ENCODE measurements around the gene TRHDE.

The TRHDE gene

GRCh38 chr12:72315858-72316257 lies 43.7 kb downstream of the TRHDE start:
- DNase-seq (ENCODE audit: low spot score) = no peak

DNA sequence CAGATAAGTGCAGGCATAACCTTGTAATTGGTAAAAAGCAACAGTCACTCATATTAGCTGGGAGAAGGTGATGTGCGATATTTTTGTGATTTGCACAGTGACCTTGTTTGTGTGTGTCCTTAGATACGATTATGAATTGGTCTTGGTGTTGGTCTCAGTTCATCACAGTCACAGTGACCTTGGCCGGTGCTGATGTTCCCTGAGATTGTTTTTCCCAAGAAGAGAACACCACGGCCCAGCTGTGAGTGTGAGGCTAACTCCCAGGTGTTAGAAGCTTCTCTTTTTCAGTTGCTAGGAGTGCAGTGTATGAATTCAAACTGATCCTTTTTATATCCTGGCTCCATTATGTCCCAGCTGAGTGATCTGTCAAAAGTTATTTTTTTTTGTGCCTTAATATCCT lies 46.2 kb downstream of the TRHDE start:
- no peak for DNase-seq (ENCODE audit: low spot score)

DNA sequence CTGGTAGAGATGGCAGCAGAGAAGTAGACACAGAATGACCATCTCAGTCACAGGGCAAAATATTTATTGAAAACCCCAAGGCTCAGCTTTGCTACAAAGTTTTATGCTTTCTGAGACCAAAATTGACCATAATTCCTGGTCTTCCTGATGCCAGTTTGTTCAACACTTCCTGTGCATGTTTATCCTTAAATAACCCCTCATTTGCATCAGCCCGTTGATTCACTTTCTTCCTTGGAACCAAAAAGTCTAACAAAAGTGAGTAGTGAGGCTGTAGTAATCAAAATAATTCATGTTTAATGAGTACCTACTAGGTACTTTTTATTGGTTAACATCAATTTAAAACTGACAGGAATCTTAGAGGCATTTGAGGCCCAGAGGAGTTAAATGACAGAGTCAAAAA lies 51.7 kb downstream of the TRHDE start:
- no peak for DNase-seq (ENCODE audit: low spot score)

DNA sequence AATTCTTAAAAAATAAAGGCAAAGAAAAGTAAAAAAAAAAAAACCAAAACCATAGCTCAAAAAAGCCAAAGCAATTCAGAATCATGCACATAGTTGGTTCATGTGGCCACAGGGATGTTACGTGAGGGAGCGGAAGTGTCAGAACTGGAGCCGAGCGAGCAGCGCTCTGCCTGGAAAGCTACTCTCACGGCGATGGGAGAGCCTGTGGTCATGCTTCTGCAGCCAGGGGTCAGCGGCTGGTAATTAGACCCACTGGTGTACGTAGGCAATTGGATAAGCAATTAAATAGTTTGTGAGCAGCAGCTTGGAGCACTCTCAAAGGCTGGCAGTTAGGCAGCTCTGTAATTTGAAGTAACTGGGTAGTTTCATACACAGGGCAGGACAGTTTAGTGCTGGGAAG lies 58.1 kb downstream of the TRHDE start:
- no peak for DNase-seq (ENCODE audit: low spot score)

GRCh38 chr12:72330784-72331183 lies 58.6 kb downstream of the TRHDE start:
- no peak for DNase-seq (ENCODE audit: low spot score)

GRCh38 chr12:72337382-72337781 lies 65.2 kb downstream of the TRHDE start:
- peak; percentile 35 for DNase-seq (ENCODE audit: low spot score)

DNA sequence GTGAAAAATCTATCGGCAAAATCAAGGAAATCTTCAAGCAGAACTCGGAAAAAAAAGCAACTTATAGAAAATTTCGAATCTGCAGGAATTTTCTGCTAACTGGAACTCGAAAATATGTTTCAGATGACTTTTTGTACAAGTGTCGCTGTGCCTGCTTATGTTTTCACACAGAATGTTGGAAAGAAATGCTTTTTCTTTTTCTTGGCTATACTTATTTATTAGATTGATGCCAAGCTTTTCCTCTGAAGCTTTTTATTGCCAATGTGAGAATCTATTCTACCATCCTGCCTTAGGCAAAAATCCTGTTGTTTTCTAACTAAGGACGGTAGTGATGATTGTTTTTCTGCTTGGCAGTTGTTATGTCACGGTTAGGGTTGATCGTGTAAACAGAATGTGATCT lies 65.8 kb downstream of the TRHDE start:
- no peak for DNase-seq (ENCODE audit: low spot score)

- no peak for DNase-seq (ENCODE audit: low spot score)
Observed at GRCh38 chr12:72338437-72338836, 66.3 kb downstream of the TRHDE start.

- peak; percentile 84 for DNase-seq (ENCODE audit: low spot score)
Observed at GRCh38 chr12:72346363-72346944, 74.3 kb downstream of the TRHDE start.

- no peak for DNase-seq (ENCODE audit: low spot score)
Observed at GRCh38 chr12:72349491-72349890, 77.3 kb downstream of the TRHDE start.

- DNase-seq (ENCODE audit: low spot score) = no peak
Observed at GRCh38 chr12:72359416-72359815, 87.2 kb downstream of the TRHDE start.

DNA sequence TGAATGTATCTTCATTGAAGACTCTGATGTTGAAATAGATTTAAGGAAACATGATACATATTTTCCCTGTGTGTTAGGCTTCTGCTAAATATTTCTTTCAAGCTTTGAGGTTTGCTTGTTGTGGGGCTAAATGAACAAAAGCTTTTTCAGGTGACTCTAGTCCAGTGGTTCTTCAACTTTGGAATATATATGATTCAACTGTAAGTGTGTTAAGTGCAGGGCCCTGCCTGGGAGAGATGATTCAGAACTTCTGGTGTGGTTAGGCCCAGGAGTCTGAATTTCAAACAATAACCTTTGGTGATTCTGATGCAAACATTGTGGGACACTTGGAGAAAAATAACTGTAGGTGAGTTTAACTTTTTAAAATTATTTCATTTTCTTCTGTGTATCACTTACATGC lies 93.0 kb downstream of the TRHDE start:
- no peak for DNase-seq (ENCODE audit: low spot score)

GRCh38 chr12:72366255-72366654 lies 94.1 kb downstream of the TRHDE start:
- DNase-seq (ENCODE audit: low spot score) = no peak

GRCh38 chr12:72368298-72368697 lies 96.1 kb downstream of the TRHDE start:
- DNase-seq (ENCODE audit: low spot score) = no peak

DNA sequence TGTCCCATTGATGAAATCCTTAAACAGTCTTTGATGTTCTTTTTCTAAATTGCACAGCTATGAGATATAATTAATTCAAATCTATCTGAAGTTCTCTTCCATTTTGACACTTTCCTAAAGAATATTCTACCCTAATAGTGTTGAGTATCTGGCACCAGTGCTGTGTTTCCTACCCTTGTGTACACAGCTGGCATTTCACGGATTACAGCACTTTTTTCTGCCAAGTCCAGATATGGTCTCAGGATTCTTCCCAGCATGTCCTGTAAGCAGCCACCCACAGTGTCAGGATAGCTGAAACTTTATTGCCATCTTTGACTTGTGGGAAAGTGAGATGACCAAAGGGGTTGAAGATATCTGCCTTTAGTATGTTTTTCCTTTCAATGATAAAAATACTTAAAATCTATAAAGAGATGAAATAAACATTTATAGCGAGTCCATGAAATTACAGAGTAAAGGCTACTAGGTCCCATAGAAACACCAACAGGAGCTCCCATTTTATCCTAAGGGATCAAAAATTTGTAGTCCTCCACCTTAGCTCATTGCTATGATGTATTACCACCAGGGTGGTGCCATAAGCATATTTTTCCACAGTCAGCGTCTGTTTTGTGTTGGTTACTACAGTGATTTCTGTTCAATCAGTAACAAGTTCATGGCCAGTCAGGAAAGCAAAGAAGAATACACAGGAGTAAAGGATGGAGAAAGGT lies 96.7 kb downstream of the TRHDE start:
- no peak for DNase-seq (ENCODE audit: low spot score)

DNA sequence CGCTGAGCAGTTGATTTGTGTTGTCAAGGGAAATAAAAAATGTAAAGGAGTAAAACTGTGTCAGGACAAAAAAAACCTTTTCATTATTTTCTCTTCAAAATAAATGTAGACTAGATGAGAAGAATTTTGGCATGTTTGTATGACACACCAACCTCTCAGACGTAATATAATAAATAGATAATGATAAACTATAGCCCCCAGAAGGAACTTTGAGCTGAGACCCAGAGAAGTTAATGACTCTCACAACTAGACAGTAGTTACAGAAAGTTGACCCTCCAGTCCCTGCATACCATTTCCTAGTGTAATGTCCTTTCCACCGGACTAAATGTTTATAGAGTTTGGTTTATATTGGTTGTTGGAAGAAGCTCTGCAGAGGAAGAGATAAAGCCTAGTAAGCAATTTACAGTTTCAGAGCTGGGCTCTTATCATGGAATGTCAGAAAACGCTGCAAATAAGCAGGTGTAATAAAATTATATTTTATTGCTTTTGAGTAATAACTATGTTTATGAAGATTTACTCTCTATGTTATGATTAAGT lies 97.3 kb downstream of the TRHDE start:
- no peak for DNase-seq (ENCODE audit: low spot score)

- DNase-seq (ENCODE audit: low spot score) = no peak
Observed at GRCh38 chr12:72380441-72380840, 108.3 kb downstream of the TRHDE start.

- DNase-seq (ENCODE audit: low spot score) = no peak
Observed at GRCh38 chr12:72388322-72388721, 116.2 kb downstream of the TRHDE start.

DNA sequence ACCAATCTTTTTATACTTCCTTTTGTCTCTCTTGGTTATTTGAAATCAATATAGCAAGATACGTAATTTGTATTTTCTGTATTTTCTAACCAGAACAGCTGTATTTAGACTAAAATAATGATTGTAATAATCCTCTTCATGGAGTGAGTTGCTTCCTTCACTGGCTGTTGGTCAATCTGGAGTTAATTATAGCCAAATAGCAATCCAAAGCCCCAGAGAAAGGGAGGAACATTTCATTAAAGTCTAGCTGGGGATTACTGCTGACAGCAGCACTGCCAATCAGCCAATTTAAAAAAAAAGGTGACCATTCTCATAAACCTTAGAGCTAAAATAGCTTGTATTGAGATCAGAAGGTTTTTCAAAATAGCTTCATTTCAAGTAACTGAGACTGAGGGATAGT lies 118.0 kb downstream of the TRHDE start:
- no peak for DNase-seq (ENCODE audit: low spot score)

DNA sequence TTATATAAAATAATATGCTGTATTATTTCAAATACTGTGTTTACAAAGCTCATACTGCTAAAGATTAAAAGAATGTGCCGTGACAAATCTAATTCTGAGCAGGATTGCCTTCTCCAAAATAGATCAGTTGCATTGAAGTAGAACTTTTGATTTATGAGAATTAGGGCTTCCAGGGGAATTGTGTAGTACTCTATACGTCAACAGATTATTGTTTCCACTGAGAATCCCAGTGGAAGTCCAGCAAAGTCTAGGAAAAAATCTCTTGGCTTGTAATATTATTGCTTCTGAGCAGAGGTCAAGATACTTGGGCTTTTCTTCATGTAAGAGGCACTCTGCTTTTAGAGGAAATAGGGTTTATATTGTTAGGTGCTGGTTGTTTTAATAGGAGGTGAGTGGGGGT lies 133.9 kb downstream of the TRHDE start:
- DNase-seq (ENCODE audit: low spot score) = no peak

- DNase-seq (ENCODE audit: low spot score) = no peak
Observed at GRCh38 chr12:72432037-72432604, 160.0 kb downstream of the TRHDE start.

GRCh38 chr12:72433298-72433697 lies 161.1 kb downstream of the TRHDE start:
- no peak for DNase-seq (ENCODE audit: low spot score)

GRCh38 chr12:72434999-72435398 lies 162.8 kb downstream of the TRHDE start:
- peak; percentile 30 for DNase-seq (ENCODE audit: low spot score)

- DNase-seq (ENCODE audit: low spot score) = no peak
Observed at GRCh38 chr12:72442217-72442616, 170.0 kb downstream of the TRHDE start.

Data from cerebellar cortex (tissue), 1 donor.